Hepatocyte (in vitro differentiated cells): ENCODE data around the gene DIAPH3. TPM values are rescaled to one million over a fixed set of nuclear protein-coding genes. Genes with fewer than 3 reads are reported as not detected.

ENCODE experiments used
- DNase-seq: peaks from one replicate; pipeline ENCODE4 v3.0.0-alpha.2; 2016; ENCODE audit warnings: low spot score
- H2AFZ ChIP-seq: fragments of 200-600 bp; sonication (generic); 2 replicates; pipeline ENCODE4 v1.6.0; 2016; ENCODE audit warnings: antibody characterized with exemption, mild to moderate bottlenecking
- H3K27ac ChIP-seq: fragments of 200-600 bp; sonication (generic); 2 replicates; pipeline ENCODE4 v1.5.1; 2016; ENCODE audit warnings: mild to moderate bottlenecking
- H3K27me3 ChIP-seq: fragments of 200-600 bp; sonication (generic); 2 replicates; pipeline ENCODE4 v1.6.1; 2016
- H3K36me3 ChIP-seq: fragments of 200-600 bp; sonication (generic); replicated peaks from 2 replicates; pipeline ENCODE4 v1.5.1; 2016; ENCODE audit warnings: low read depth; ENCODE audit not compliant: insufficient read depth
- H3K4me1 ChIP-seq: fragments of 200-600 bp; sonication (generic); 2 replicates; pipeline ENCODE4 v1.5.1; 2016; ENCODE audit warnings: mild to moderate bottlenecking, moderate library complexity; ENCODE audit not compliant: insufficient read depth
- H3K4me2 ChIP-seq: fragments of 200-600 bp; sonication (generic); 2 replicates; pipeline ENCODE4 v1.6.0; 2016
- H3K4me3 ChIP-seq: fragments of 200-600 bp; sonication (generic); 2 replicates; pipeline ENCODE4 v1.5.1; 2016; ENCODE audit warnings: mild to moderate bottlenecking
- H3K79me2 ChIP-seq: fragments of 200-600 bp; sonication (generic); 2 replicates; pipeline ENCODE4 v1.6.0; 2017; ENCODE audit warnings: mild to moderate bottlenecking
- H3K9me2 ChIP-seq: fragments of 200-600 bp; sonication (generic); replicated peaks from 2 replicates; pipeline ENCODE4 v1.6.0; 2017; ENCODE audit warnings: mild to moderate bottlenecking; ENCODE audit not compliant: insufficient read depth
- H3K9me3 ChIP-seq: fragments of 200-600 bp; sonication (generic); 2 replicates; pipeline ENCODE4 v1.5.1; 2016; ENCODE audit warnings: low read depth, mild to moderate bottlenecking
- H4K20me1 ChIP-seq: fragments of 200-600 bp; sonication (generic); 2 replicates; pipeline ENCODE4 v1.6.0; 2016; ENCODE audit warnings: mild to moderate bottlenecking; ENCODE audit not compliant: insufficient read depth, poor library complexity, severe bottlenecking
- EZH2 ChIP-seq: fragments of 200-600 bp; sonication (generic); IDR thresholded peaks from 2 replicates; pipeline ENCODE4 v1.6.1; 2016; ENCODE audit warnings: antibody characterized with exemption, mild to moderate bottlenecking, borderline replicate concordance
- EZH2phosphoT487 ChIP-seq: fragments of 200-600 bp; sonication (generic); IDR thresholded peaks from one replicate; pipeline ENCODE4 v1.6.1; 2018; ENCODE audit warnings: antibody characterized with exemption, mild to moderate bottlenecking, low read depth, moderate library complexity; ENCODE audit not compliant: unreplicated experiment, severe bottlenecking
- WGBS: methylation state at CpG from one replicate; pipeline ENCODE4 v1.1.6; 2016; ENCODE audit warnings: low lambda C conversion rate; ENCODE audit errors: missing lambda C conversion rate; 5-methylcytosine and 5-hydroxymethylcytosine counted together
- polyA plus RNA-seq: library from polyadenylated mRNA; unstranded; fragments of >200 nt; fragmentation: Nextera tagmentation; extraction: Ambion mirVana; gene quantifications from 2 replicates; pipeline ENCODE4 v1.2.1, GENCODE V29; 2016
- total RNA-seq: library from RNA; depleted of rRNA; stranded (reverse); fragments of >200 nt; gene quantifications from 2 replicates; pipeline ENCODE4 v1.2.3, GENCODE V29; 2014
- TF ChIP-seq, protein P1 (sequence below): fragments of 200-600 bp; sonication (generic); IDR thresholded peaks from 2 replicates; pipeline ENCODE4 v1.5.1; 2016; ENCODE audit warnings: antibody characterized with exemption, mild to moderate bottlenecking; ENCODE audit not compliant: poor library complexity

DIAPH3 gene
- total and polyA plus RNA-seq, 2 experiments from 2014 or later: 4.7 to 7.9 TPM

- Histone ChIP-seq H3K27ac (no peak overlapping the region), H3K4me3 (no peak overlapping the region), H2AFZ (no peak overlapping the region), H3K79me2 (no peaks in the 10 kb centered on the region), H3K9me3 (no peaks in the 10 kb centered on the region), H3K36me3 (no peaks in the 10 kb centered on the region), H3K27me3 (no peaks in the 10 kb centered on the region), H3K4me2 (no peak overlapping the region), H4K20me1 (no peaks in the 10 kb centered on the region), H3K4me1 (no peaks in the 10 kb centered on the region), H3K9me2 (no peaks in the 10 kb centered on the region)
- no peak for DNase-seq
- TF ChIP-seq, protein P1, sequence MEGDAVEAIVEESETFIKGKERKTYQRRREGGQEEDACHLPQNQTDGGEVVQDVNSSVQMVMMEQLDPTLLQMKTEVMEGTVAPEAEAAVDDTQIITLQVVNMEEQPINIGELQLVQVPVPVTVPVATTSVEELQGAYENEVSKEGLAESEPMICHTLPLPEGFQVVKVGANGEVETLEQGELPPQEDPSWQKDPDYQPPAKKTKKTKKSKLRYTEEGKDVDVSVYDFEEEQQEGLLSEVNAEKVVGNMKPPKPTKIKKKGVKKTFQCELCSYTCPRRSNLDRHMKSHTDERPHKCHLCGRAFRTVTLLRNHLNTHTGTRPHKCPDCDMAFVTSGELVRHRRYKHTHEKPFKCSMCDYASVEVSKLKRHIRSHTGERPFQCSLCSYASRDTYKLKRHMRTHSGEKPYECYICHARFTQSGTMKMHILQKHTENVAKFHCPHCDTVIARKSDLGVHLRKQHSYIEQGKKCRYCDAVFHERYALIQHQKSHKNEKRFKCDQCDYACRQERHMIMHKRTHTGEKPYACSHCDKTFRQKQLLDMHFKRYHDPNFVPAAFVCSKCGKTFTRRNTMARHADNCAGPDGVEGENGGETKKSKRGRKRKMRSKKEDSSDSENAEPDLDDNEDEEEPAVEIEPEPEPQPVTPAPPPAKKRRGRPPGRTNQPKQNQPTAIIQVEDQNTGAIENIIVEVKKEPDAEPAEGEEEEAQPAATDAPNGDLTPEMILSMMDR: no peak
- TF ChIP-seq EZH2phosphoT487 (no peak), EZH2 (no peak)
- WGBS: 92% methylated on average over 1 of the region's 1 CpG
Measured at GRCh38 chr13:60080850-60081249, 82.9 kb downstream of the DIAPH3 start.

- no peak overlapping the region for H3K4me3 ChIP-seq
- no peaks in the 10 kb centered on the region for H3K27me3 ChIP-seq
- H4K20me1 ChIP-seq: no peaks in the 10 kb centered on the region
- 96% methylated on average over 1 of the region's 1 CpG for WGBS
- H3K4me2 ChIP-seq: no peak overlapping the region
- no peak for DNase-seq
- no peak overlapping the region for H2AFZ ChIP-seq
- no peaks in the 10 kb centered on the region for H3K9me3 ChIP-seq
- no peaks in the 10 kb centered on the region for H3K9me2 ChIP-seq
- no peaks in the 10 kb centered on the region for H3K4me1 ChIP-seq
- no peaks in the 10 kb centered on the region for H3K36me3 ChIP-seq
- H3K27ac ChIP-seq: no peak overlapping the region
- TF ChIP-seq, protein P1: no peak
- TF ChIP-seq EZH2phosphoT487 (no peak), EZH2 (no peak)
- H3K79me2 ChIP-seq: no peaks in the 10 kb centered on the region
Measured at GRCh38 chr13:60078226-60078625, 85.5 kb downstream of the DIAPH3 start.

- DNase-seq: no peak
- H3K9me3 ChIP-seq: no peaks in the 10 kb centered on the region
- 98% methylated on average over 2 of the region's 2 CpGs for WGBS
- no peak overlapping the region for H3K4me2 ChIP-seq
- H3K27ac ChIP-seq: no peak overlapping the region
- TF ChIP-seq EZH2phosphoT487 (no peak), EZH2 (no peak)
- TF ChIP-seq, protein P1: no peak
- H3K9me2 ChIP-seq: no peaks in the 10 kb centered on the region
- H3K4me1 ChIP-seq: no peaks in the 10 kb centered on the region
- H3K4me3 ChIP-seq: no peak overlapping the region
- no peaks in the 10 kb centered on the region for H4K20me1 ChIP-seq
- H3K79me2 ChIP-seq: no peaks in the 10 kb centered on the region
- H3K36me3 ChIP-seq: no peaks in the 10 kb centered on the region
- H2AFZ ChIP-seq: no peak overlapping the region
- H3K27me3 ChIP-seq: no peaks in the 10 kb centered on the region
Measured at GRCh38 chr13:60075850-60076249, 87.9 kb downstream of the DIAPH3 start.

GRCh38 chr13:60074397-60074796 is 89.3 kb downstream of the DIAPH3 start:
- Histone ChIP-seq H3K27ac (no peak overlapping the region), H3K9me3 (no peaks in the 10 kb centered on the region), H3K9me2 (no peaks in the 10 kb centered on the region), H3K4me2 (no peak overlapping the region), H4K20me1 (no peaks in the 10 kb centered on the region), H2AFZ (no peak overlapping the region), H3K4me3 (no peak overlapping the region), H3K4me1 (no peaks in the 10 kb centered on the region), H3K27me3 (no peaks in the 10 kb centered on the region), H3K79me2 (no peaks in the 10 kb centered on the region), H3K36me3 (no peaks in the 10 kb centered on the region)
- TF ChIP-seq EZH2phosphoT487 (no peak), EZH2 (no peak)
- TF ChIP-seq, protein P1: no peak
- no peak for DNase-seq
- 96% methylated on average over 2 of the region's 2 CpGs for WGBS
